ENCODE results near the gene ZNF239. TPM values are rescaled to one million over a fixed set of nuclear protein-coding genes. Genes with fewer than 3 reads are reported as not detected.

ZNF239 gene
- total RNA-seq, 1 donor: 6.5 TPM

DNA sequence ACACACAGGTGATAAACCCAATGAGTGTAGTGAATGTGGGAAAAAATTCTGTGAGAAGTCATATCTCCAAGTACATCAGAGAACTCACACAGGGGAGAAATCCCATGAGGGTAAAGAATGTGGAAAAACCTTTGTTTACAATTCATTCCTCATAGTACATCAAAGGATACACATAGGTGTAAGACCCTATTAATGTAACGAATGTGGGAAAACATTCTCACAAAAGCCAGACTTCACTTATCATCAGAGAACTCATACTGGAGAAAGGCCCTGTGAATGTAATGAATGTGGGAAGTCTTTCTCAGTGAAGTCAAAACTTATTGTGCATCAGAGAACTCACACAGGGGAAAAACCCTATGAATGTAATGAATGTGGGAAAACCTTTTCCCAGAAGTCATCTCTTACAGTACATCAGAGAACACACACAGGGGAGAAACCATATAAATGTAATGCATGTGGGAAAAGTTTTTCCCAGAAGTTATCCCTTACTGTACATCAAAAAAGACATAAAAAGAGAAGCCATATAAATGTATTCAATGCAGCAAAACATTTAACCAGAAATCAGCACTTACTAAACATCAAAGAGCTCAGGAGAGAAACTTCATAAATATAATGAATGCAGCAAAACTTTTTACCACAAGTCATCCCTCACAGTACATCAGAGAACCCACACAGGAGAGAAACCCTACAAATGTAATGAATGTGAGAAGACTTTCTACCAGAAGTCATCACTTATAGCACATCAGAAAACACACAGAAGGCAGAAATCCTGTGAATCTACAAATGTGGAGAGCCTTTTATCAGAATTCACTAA, 49.8 kb downstream of the ZNF239 start:
- DNase-seq (ENCODE audit: low read depth): no peak
- H3K4me3 ChIP-seq (ENCODE audit: low read depth, low read length): no peak overlapping the region
- TF ChIP-seq CTCF (IDR thresholded peaks at IDR 0.05; ENCODE audit: insufficient read depth, low read depth, low read length): no peak

Other genes with a start within 250 kb of the ZNF239 start
- not detected in 2 replicates for gene FXYD4, start 203.0 kb downstream of the ZNF239 start, total RNA-seq
- gene HNRNPF, start 165.4 kb downstream of the ZNF239 start, total RNA-seq: 152 and 203 TPM in 2 replicates
- 2.6 TPM in 2 replicates for gene ZNF487, start 137.5 kb downstream of the ZNF239 start, total RNA-seq
- 1.6 and 3.5 TPM in 2 replicates for gene ZNF485, start 31.8 kb upstream of the ZNF239 start, total RNA-seq
- gene ZNF32, start 74.3 kb upstream of the ZNF239 start, total RNA-seq: 29.0 and 30.7 TPM in 2 replicates

Data from fibroblast of villous mesenchyme (primary cell).